Loucy (cell line): ENCODE data around the gene MRPL47.

Source experiments
- CTCF ChIP-seq: fragments of 200-600 bp; sonication (generic); conservative IDR thresholded peaks from 2 replicates; pipeline ENCODE4 v1.5.1; 2014; ENCODE audit warnings: mild to moderate bottlenecking, antibody characterized with exemption, low read length
- EZH2phosphoT487 ChIP-seq: fragments of 200-600 bp; IDR thresholded peaks from 2 replicates; pipeline ENCODE4 v1.6.1; 2018; ENCODE audit warnings: antibody characterized with exemption, mild to moderate bottlenecking, moderate library complexity, borderline replicate concordance

- TF ChIP-seq CTCF (no peak), EZH2phosphoT487 (no peak)
These were observed 63.3 kb downstream of the MRPL47 start for GRCh38 chr3:179541094-179541493.
